Trophoblast cell (in vitro differentiated cells and primary cell): ENCODE data around the gene DAAM1.

Experiments
- DNase-seq, 2 donors: peaks; one replicate each; pipeline ENCODE4 v3.0.0-alpha.2; 2016
- H2AFZ ChIP-seq: 2 replicates; pipeline ENCODE4 v1.6.1; 2013; ENCODE audit warnings: low read length, moderate library complexity, mild to moderate bottlenecking; ENCODE audit not compliant: insufficient read depth, poor library complexity
- H2AK5ac ChIP-seq: 2 replicates; pipeline ENCODE4 v1.6.1; 2013; ENCODE audit warnings: mild to moderate bottlenecking, low read length
- H2BK120ac ChIP-seq: 2 replicates; pipeline ENCODE4 v1.6.1; 2013; ENCODE audit warnings: low read length, mild to moderate bottlenecking, moderate library complexity; ENCODE audit not compliant: insufficient read depth, poor library complexity
- H2BK12ac ChIP-seq: 2 replicates; pipeline ENCODE4 v1.6.1; 2013; ENCODE audit warnings: mild to moderate bottlenecking, low read length, moderate library complexity
- H2BK5ac ChIP-seq: 2 replicates; pipeline ENCODE4 v1.6.1; 2013; ENCODE audit warnings: low read length, low read depth, moderate library complexity, mild to moderate bottlenecking; ENCODE audit not compliant: poor library complexity
- H3K14ac ChIP-seq: 2 replicates; pipeline ENCODE4 v1.6.1; 2013; ENCODE audit warnings: mild to moderate bottlenecking, low read length
- H3K18ac ChIP-seq: 2 replicates; pipeline ENCODE4 v1.6.1; 2013; ENCODE audit warnings: mild to moderate bottlenecking, low read length
- H3K23ac ChIP-seq: 2 replicates; pipeline ENCODE4 v1.6.1; 2013; ENCODE audit warnings: low read length
- H3K27ac ChIP-seq: 2 replicates; pipeline ENCODE4 v1.5.1; 2013; ENCODE audit warnings: low read depth, mild to moderate bottlenecking, inconsistent platforms, low read length, moderate library complexity
- H3K27me3 ChIP-seq: 2 replicates; pipeline ENCODE4 v1.6.1; 2013; ENCODE audit warnings: inconsistent platforms, mild to moderate bottlenecking, low read length, moderate library complexity; ENCODE audit not compliant: insufficient read depth
- H3K36me3 ChIP-seq, 2 experiments: 1 replicate in 1 of 2; 2 replicates in 1 of 2; pipeline ENCODE4 v1.6.1; 2013; ENCODE audit warnings: low read length in 2 of 2, mild to moderate bottlenecking in 2 of 2, moderate library complexity in 1 of 2; ENCODE audit not compliant: insufficient read depth in 2 of 2, control insufficient read depth in 1 of 2
- H3K4ac ChIP-seq: 2 replicates; pipeline ENCODE4 v1.6.1; 2013; ENCODE audit warnings: low read depth, mild to moderate bottlenecking, low read length, moderate library complexity
- H3K4me1 ChIP-seq, 2 experiments: 1 replicate in 1 of 2; 2 replicates in 1 of 2; pipeline ENCODE4 v1.6.1; 2013; ENCODE audit warnings: low read length in 2 of 2, mild to moderate bottlenecking in 2 of 2, moderate library complexity in 1 of 2; ENCODE audit not compliant: insufficient read depth in 2 of 2, control insufficient read depth in 1 of 2
- H3K4me2 ChIP-seq: 2 replicates; pipeline ENCODE4 v1.6.1; 2013; ENCODE audit warnings: inconsistent platforms, mild to moderate bottlenecking, low read length, moderate library complexity
- H3K4me3 ChIP-seq: 2 replicates; pipeline ENCODE4 v1.5.1; 2013; ENCODE audit warnings: mild to moderate bottlenecking, low read depth, low read length, inconsistent platforms
- H3K79me1 ChIP-seq: one replicate; pipeline ENCODE4 v1.6.1; 2013; ENCODE audit warnings: low read length
- H3K79me2 ChIP-seq: 2 replicates; pipeline ENCODE4 v1.6.1; 2013; ENCODE audit warnings: low read length, mild to moderate bottlenecking; ENCODE audit not compliant: control insufficient read depth, insufficient read depth, poor library complexity
- H3K9ac ChIP-seq: 2 replicates; pipeline ENCODE4 v1.6.1; 2013; ENCODE audit warnings: mild to moderate bottlenecking, low read length
- H3K9me3 ChIP-seq: 2 replicates; pipeline ENCODE4 v1.6.1; 2013; ENCODE audit warnings: low read depth, mild to moderate bottlenecking, control low read depth, inconsistent platforms, low read length; ENCODE audit not compliant: insufficient read depth
- H4K12ac ChIP-seq: 2 replicates; pipeline ENCODE4 v1.6.1; 2013; ENCODE audit warnings: low read depth, mild to moderate bottlenecking, low read length, moderate library complexity
- H4K8ac ChIP-seq: 2 replicates; pipeline ENCODE4 v1.6.1; 2013; ENCODE audit warnings: low read depth, mild to moderate bottlenecking, low read length, moderate library complexity
- H4K91ac ChIP-seq: one replicate; pipeline ENCODE4 v1.6.1; 2013; ENCODE audit warnings: low read depth, mild to moderate bottlenecking, low read length, moderate library complexity
- WGBS: extraction: QIAGEN DNeasy Blood & Tissue Kit; methylation state at CpG from one replicate; pipeline ENCODE4 v1.1.7; 2013; ENCODE audit warnings: missing lambda C conversion rate; ENCODE audit not compliant: insufficient read length, insufficient coverage; ENCODE audit errors: extremely low coverage; 5-methylcytosine and 5-hydroxymethylcytosine counted together

DAAM1 gene

DNA sequence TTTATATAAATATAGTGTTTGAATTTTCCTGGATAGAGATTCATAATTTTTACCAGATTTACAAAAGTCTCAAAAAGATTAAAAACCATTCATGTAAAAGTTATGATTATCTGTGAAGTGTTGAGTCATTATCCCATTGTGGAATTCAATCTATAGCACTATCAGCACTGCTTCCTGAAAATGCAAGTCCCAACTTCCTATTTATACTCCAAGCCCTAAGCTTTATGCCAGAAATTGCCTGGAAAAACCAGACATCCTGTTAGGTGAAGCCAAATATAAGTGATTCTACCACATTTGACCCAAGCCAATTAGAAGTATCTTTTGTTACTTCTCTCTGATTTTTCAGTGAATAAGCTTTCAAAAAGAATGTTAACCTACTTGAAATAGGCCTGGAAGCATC is 147.6 kb downstream of the DAAM1 start:
- H2AFZ ChIP-seq: no peak overlapping the region
- no peak overlapping the region for H3K9ac ChIP-seq
- H3K27ac ChIP-seq: no peak overlapping the region
- H3K4me2 ChIP-seq: no peak overlapping the region
- H2BK120ac ChIP-seq: no peak overlapping the region
- no peak overlapping the region for H2BK12ac ChIP-seq
- H4K91ac ChIP-seq: no peak overlapping the region
- H4K8ac ChIP-seq: no peak overlapping the region
- H3K14ac ChIP-seq: no peak overlapping the region
- H2BK5ac ChIP-seq: no peak overlapping the region
- DNase-seq: no peak
- no peak overlapping the region for H3K4me3 ChIP-seq
- no peak overlapping the region for H3K4ac ChIP-seq
- no peaks in the 10 kb centered on the region for H3K27me3 ChIP-seq
- no peak overlapping the region for H2AK5ac ChIP-seq
- H3K36me3 ChIP-seq: peaks cover 0 to 5% of the 10 kb centered on the region in 2 experiments
- no peak overlapping the region for H3K18ac ChIP-seq
- peaks cover 2% of the 10 kb centered on the region for H3K79me1 ChIP-seq
- no peak overlapping the region for H3K23ac ChIP-seq
- H3K4me1 ChIP-seq: peaks cover 0 to 5% of the 10 kb centered on the region in 2 experiments
- H3K9me3 ChIP-seq: no peaks in the 10 kb centered on the region
- H4K12ac ChIP-seq: no peak overlapping the region
- H3K79me2 ChIP-seq: no peaks in the 10 kb centered on the region

DNA sequence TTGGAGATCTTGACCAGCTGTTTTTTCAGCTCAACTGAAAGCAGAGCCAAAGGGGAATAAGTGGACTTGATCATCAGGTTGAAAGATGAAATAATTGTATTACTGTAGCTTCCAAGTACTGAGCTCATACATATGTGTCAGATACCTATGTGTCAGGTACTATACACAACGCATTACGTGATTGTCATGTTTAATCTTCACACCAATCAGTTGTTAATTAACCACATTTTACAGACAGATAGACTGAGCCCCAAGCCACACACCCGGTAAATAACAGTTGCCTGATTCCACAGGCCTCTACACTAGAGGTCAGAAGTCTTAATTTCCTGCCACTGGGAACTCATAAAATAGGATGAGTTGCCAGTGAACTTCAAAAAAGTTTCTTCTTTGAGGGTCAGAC is 148.2 kb downstream of the DAAM1 start:
- peaks cover 2% of the 10 kb centered on the region for H3K79me1 ChIP-seq
- H2AFZ ChIP-seq: no peak overlapping the region
- peak overlapping the region; percentile 21 for H2BK5ac ChIP-seq
- H3K27me3 ChIP-seq: no peaks in the 10 kb centered on the region
- H3K79me2 ChIP-seq: no peaks in the 10 kb centered on the region
- H3K27ac ChIP-seq: no peak overlapping the region
- DNase-seq: no peak
- WGBS: no CpG with 5 or more reads among the region's 3 CpGs
- peaks cover 0 to 2% of the 10 kb centered on the region in 2 experiments for H3K36me3 ChIP-seq
- no peak overlapping the region for H3K4ac ChIP-seq
- no peak overlapping the region for H3K18ac ChIP-seq
- H3K4me3 ChIP-seq: no peak overlapping the region
- H3K9me3 ChIP-seq: no peaks in the 10 kb centered on the region
- no peak overlapping the region for H3K23ac ChIP-seq
- no peak overlapping the region for H3K9ac ChIP-seq
- H4K8ac ChIP-seq: no peak overlapping the region
- no peak overlapping the region for H3K4me2 ChIP-seq
- H4K12ac ChIP-seq: no peak overlapping the region
- no peak overlapping the region for H4K91ac ChIP-seq
- no peak overlapping the region for H3K14ac ChIP-seq
- no peak overlapping the region for H2BK120ac ChIP-seq
- H2BK12ac ChIP-seq: no peak overlapping the region
- H2AK5ac ChIP-seq: no peak overlapping the region
- peaks cover 0 to 5% of the 10 kb centered on the region in 2 experiments for H3K4me1 ChIP-seq

DNA sequence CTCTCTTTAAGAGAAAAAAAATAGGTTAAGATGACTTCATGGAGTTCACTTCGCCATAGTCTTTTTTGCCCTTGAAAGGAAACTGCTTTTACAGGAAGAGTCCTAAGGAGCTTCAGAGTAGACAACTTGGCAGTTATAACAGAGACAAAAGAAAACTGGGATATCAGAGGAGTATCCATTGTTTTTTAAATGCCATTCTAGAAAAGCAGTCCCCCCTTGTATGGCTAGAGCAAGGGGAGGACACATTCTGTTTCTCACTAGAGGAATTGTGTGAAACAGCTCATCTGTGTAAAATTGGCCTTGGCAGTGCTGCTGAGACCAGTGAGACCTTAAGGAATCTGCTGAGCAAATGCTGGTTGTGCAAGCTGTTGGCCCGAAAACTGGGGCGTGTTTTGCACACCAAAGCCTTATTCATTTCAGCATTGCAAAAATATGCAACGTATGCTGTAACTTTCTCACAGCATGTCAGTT is 148.7 kb downstream of the DAAM1 start:
- Histone ChIP-seq H3K9ac (no peak overlapping the region), H2BK12ac (no peak overlapping the region), H3K4me2 (no peak overlapping the region), H3K4me3 (no peak overlapping the region), H2AFZ (no peak overlapping the region), H2AK5ac (no peak overlapping the region), H3K4ac (no peak overlapping the region), H3K79me1 (peaks cover 2% of the 10 kb centered on the region), H4K91ac (no peak overlapping the region), H3K23ac (no peak overlapping the region), H2BK120ac (no peak overlapping the region), H4K8ac (no peak overlapping the region), H3K79me2 (no peaks in the 10 kb centered on the region), H3K9me3 (no peaks in the 10 kb centered on the region), H3K27ac (no peak overlapping the region), H3K4me1 (peaks cover 0 to 6% of the 10 kb centered on the region in 2 experiments), H3K14ac (no peak overlapping the region), H3K27me3 (no peaks in the 10 kb centered on the region), H2BK5ac (no peak overlapping the region), H4K12ac (no peak overlapping the region), H3K18ac (no peak overlapping the region), H3K36me3 (no peaks in the 10 kb centered on the region)
- DNase-seq: peak; percentile 28 to 71
- WGBS: no CpG with 5 or more reads among the region's 4 CpGs

DNA sequence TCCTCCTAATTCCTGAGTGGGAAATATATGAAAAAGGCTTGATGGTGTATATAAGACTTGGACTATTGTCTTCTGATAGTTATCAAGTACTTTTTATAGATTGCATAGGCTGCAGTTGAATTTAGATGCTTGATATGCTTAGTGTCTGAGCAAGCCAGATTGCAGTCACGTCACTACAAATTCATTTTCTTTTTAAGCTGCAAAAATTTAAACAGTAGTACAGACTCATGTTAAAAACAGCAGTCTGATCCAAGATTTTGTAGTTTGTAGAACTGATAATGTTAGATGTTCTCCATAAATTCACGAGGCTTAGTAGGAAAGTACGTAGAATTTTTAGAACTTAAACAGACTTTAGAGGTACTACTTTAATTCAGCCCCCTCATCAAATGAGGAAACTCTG is 150.3 kb downstream of the DAAM1 start:
- no peak overlapping the region for H3K4ac ChIP-seq
- no CpG with 5 or more reads among the region's 3 CpGs for WGBS
- H3K79me2 ChIP-seq: no peaks in the 10 kb centered on the region
- H3K9me3 ChIP-seq: no peaks in the 10 kb centered on the region
- no peak overlapping the region for H3K18ac ChIP-seq
- DNase-seq: no peak
- H3K27me3 ChIP-seq: no peaks in the 10 kb centered on the region
- H3K36me3 ChIP-seq: no peaks in the 10 kb centered on the region
- H2BK120ac ChIP-seq: no peak overlapping the region
- H3K79me1 ChIP-seq: peaks cover 4% of the 10 kb centered on the region
- no peak overlapping the region for H4K91ac ChIP-seq
- no peak overlapping the region for H3K9ac ChIP-seq
- H4K8ac ChIP-seq: no peak overlapping the region
- no peak overlapping the region for H3K14ac ChIP-seq
- no peak overlapping the region for H2AFZ ChIP-seq
- H3K27ac ChIP-seq: no peak overlapping the region
- no peak overlapping the region for H2BK5ac ChIP-seq
- no peak overlapping the region for H2AK5ac ChIP-seq
- H3K23ac ChIP-seq: no peak overlapping the region
- H2BK12ac ChIP-seq: no peak overlapping the region
- no peak overlapping the region for H3K4me2 ChIP-seq
- no peak overlapping the region for H3K4me3 ChIP-seq
- H3K4me1 ChIP-seq: peaks cover 11 to 15% of the 10 kb centered on the region in 2 experiments
- no peak overlapping the region for H4K12ac ChIP-seq
